Esophagus squamous epithelium (tissue), 5 donors: Measurements from ENCODE around the gene CBLB. TPM values are rescaled to one million over a fixed set of nuclear protein-coding genes. Genes with fewer than 3 reads are reported as not detected.

Experiments
- DNase-seq: peaks from one replicate; lab custom pipeline; 2025; lab: John Stamatoyannopoulos, UW
- H3K27ac ChIP-seq, 4 donors: fragments of 200-600 bp; sonication (generic); one replicate each; pipeline ENCODE4 v1.5.1; 2016 to 2019; ENCODE audit warnings: mild to moderate bottlenecking in 1 of 4
- H3K27me3 ChIP-seq, 4 donors: fragments of 200-600 bp; sonication (generic); 1 replicate in 3 of 4; 2 replicates in 1 of 4; pipeline versions ENCODE4 v1.5.1 to v1.6.0; 2017 to 2021; ENCODE audit warnings: antibody characterized with exemption in 1 of 4
- H3K36me3 ChIP-seq, 3 donors: fragments of 200-600 bp; sonication (generic); one replicate each; pipeline ENCODE4 v1.5.1; 2016 to 2019
- H3K4me1 ChIP-seq, 3 donors: fragments of 200-600 bp; sonication (generic); one replicate each; pipeline ENCODE4 v1.5.1; 2017 to 2019
- H3K4me3 ChIP-seq, 4 donors: fragments of 200-600 bp; sonication (generic); 1 replicate in 3 of 4; 2 replicates in 1 of 4; pipeline ENCODE4 v1.5.1; 2016 to 2019; ENCODE audit warnings: mild to moderate bottlenecking in 2 of 4, moderate library complexity in 1 of 4
- H3K9me3 ChIP-seq, 3 donors: fragments of 200-600 bp; sonication (generic); one replicate each; pipeline ENCODE4 v1.5.1; 2016 to 2019
- CTCF ChIP-seq, 6 experiments: fragments of 450-650 bp in 4 of 6; fragments of 200-600 bp in 2 of 6; sonication (generic) in 2 of 6; IDR thresholded peaks; one replicate each; pipeline ENCODE4 v1.5.1; 2016 to 2019; ENCODE audit warnings: antibody characterized with exemption in 6 of 6, mild to moderate bottlenecking in 4 of 6, moderate library complexity in 4 of 6
- POLR2A ChIP-seq, 4 donors: fragments of 450-650 bp; IDR thresholded peaks; one replicate each; pipeline ENCODE4 v1.6.1; 2017; ENCODE audit warnings: antibody characterized with exemption in 4 of 4, mild to moderate bottlenecking in 4 of 4, moderate library complexity in 3 of 4
- WGBS, 2 donors: methylation state at CpG; one replicate each; pipeline ENCODE4 v1.1.5; 2018; 5-methylcytosine and 5-hydroxymethylcytosine counted together
- intact Hi-C: fragments of 100-400 bp; cut with DNase I; formaldehyde crosslinking; loops from one replicate; pipeline ENCODE4 v1.15.0; 2022
- total RNA-seq, 4 donors: library from RNA; depleted of rRNA; stranded (reverse); fragments of >200 nt; gene quantifications; one replicate each; pipeline ENCODE4 v1.1.0, GENCODE V29; 2016
- donor health status: DM: yes; HTN: yes; CAD: no.

Gene CBLB
- total RNA-seq, 4 donors from 2014 or later: 6.7 to 29.4 (median 19.6) TPM

- Histone ChIP-seq H3K27me3 (no peaks in the 10 kb centered on the region), H3K9me3 (no peaks in the 10 kb centered on the region), H3K4me3 (no peak overlapping the region), H3K27ac (no peak overlapping the region), H3K36me3 (no peaks in the 10 kb centered on the region), H3K4me1 (no peaks in the 10 kb centered on the region)
- WGBS, 2 donors: 70 to 81% methylated on average over 2 of the region's 2 CpGs
- DNase-seq: no peak
- TF ChIP-seq POLR2A (IDR thresholded peaks at IDR 0.05) (no peak), CTCF (IDR thresholded peaks at IDR 0.05) (no peak)
- intact Hi-C loops: no loop called here
These were observed 16.4 kb upstream of the CBLB start for GRCh38 chr3:105885256-105885655.

GRCh38 chr3:105883798-105884377 is 15.1 kb upstream of the CBLB start:
- Histone ChIP-seq H3K36me3 (no peaks in the 10 kb centered on the region), H3K27me3 (no peaks in the 10 kb centered on the region), H3K27ac (no peak overlapping the region), H3K4me3 (no peak overlapping the region), H3K9me3 (no peaks in the 10 kb centered on the region), H3K4me1 (no peaks in the 10 kb centered on the region)
- 90 to 94% methylated on average over 1 of the region's 1 CpG for WGBS, 2 donors
- DNase-seq: no peak
- TF ChIP-seq POLR2A (IDR thresholded peaks at IDR 0.05) (no peak), CTCF (IDR thresholded peaks at IDR 0.05) (no peak)
- intact Hi-C loops: no loop called here

GRCh38 chr3:105880681-105881290 is 12.0 kb upstream of the CBLB start:
- Histone ChIP-seq H3K27ac (no peak overlapping the region), H3K27me3 (no peaks in the 10 kb centered on the region), H3K4me1 (peaks cover 0 to 10% (median 0%) of the 10 kb centered on the region in 3 donors), H3K9me3 (no peaks in the 10 kb centered on the region), H3K4me3 (no peak overlapping the region), H3K36me3 (no peaks in the 10 kb centered on the region)
- 54 to 77% methylated on average over 4 of the region's 4 CpGs for WGBS, 2 donors
- TF ChIP-seq CTCF (IDR thresholded peaks at IDR 0.05): no peak
- no peak for TF ChIP-seq POLR2A (IDR thresholded peaks at IDR 0.05)
- DNase-seq: no peak
- intact Hi-C loops: no loop called here

GRCh38 chr3:105878061-105878460 is 9.2 kb upstream of the CBLB start:
- DNase-seq: no peak
- 23 to 63% methylated on average over 1 of the region's 1 CpG for WGBS, 2 donors
- no peak overlapping the region for H3K27ac ChIP-seq
- H3K27me3 ChIP-seq: no peaks in the 10 kb centered on the region
- H3K4me1 ChIP-seq: peaks cover 0 to 10% (median 0%) of the 10 kb centered on the region in 3 donors
- TF ChIP-seq POLR2A (IDR thresholded peaks at IDR 0.05) (no peak), CTCF (IDR thresholded peaks at IDR 0.05) (no peak)
- intact Hi-C loops: no loop called here
- no peaks in the 10 kb centered on the region for H3K9me3 ChIP-seq
- no peaks in the 10 kb centered on the region for H3K36me3 ChIP-seq
- H3K4me3 ChIP-seq: no peak overlapping the region

GRCh38 chr3:105877336-105877910 is 8.6 kb upstream of the CBLB start:
- peaks cover 0 to 10% (median 0%) of the 10 kb centered on the region in 3 donors for H3K4me1 ChIP-seq
- 77 to 82% methylated on average over 1 of the region's 1 CpG for WGBS, 2 donors
- no peaks in the 10 kb centered on the region for H3K36me3 ChIP-seq
- H3K27ac ChIP-seq: no peak overlapping the region
- DNase-seq: no peak
- no peaks in the 10 kb centered on the region for H3K27me3 ChIP-seq
- TF ChIP-seq POLR2A (IDR thresholded peaks at IDR 0.05) (no peak), CTCF (IDR thresholded peaks at IDR 0.05) (no peak)
- no peaks in the 10 kb centered on the region for H3K9me3 ChIP-seq
- intact Hi-C loops: no loop called here
- no peak overlapping the region for H3K4me3 ChIP-seq
